ENCODE results near the gene CACNA1B. TPM values are rescaled to one million over a fixed set of nuclear protein-coding genes. Genes with fewer than 3 reads are reported as not detected.
"Not testable (repeated sequence)": the region's sequence is repeated elsewhere in the genome, so short reads cannot be mapped to it uniquely, and the experiment has no call there.

CACNA1B gene
- total RNA-seq, 1 donor from 2014 or later: 0.19 TPM

DNA sequence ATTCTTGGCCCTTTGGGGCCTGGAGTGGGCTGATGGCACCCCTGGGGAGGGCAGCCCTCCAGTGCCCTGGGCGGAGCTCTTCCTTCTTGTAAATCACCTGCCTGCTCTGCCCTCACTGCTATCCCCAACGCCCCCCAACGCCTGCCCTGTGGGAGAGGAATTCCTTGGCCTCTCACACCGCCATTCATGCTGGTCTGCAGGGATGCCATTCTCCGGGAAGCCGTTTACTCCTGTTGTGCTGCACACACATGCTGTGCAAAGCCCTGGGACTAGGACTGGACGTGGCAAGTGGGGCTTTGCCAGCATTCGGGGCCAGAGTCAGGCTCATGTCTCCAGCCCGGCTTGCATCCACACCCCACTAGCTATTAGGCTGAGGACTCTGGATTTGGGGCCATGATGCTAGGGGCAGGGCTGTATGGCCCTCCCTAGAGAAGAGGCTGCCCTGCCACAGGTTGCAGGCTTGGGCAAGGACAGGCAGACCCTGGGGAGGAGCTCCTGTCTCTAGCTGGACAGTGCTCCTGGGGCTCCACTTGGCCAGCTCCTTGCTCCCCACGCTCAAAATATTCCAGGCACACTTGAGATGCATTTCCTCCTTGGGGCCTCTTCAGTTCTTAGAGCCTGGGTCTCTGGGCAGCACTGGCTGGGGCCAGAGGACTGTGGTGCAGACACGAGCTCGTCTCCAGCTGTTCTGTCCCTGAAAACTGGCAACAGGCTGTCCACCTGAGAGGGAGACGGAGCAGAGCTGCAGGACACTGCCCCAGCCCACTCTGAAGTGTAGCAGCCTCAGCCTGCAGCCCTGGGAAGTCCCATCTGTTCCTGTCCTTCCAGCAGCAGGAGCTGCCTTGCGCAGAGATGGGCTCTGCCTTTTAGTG is 226.9 kb downstream of the CACNA1B start:
- DNase-seq: no peak
- Histone ChIP-seq H3K27ac (replicated peaks) (no peak overlapping the region), H3K4me1 (peaks cover 16% of the 10 kb centered on the region), H3K27me3 (ENCODE audit: low read depth) (peaks cover 28% of the 10 kb centered on the region), H3K36me3 (no peaks in the 10 kb centered on the region), H3K9me3 (replicated peaks) (no peaks in the 10 kb centered on the region), H3K4me3 (no peak overlapping the region)
- TF ChIP-seq CTCF (IDR thresholded peaks at IDR 0.05; ENCODE audit: borderline replicate concordance): no peak
- intact Hi-C loops (cut with micrococcal nuclease): no loop called here

- no peak for DNase-seq
- H3K4me1 ChIP-seq: peaks cover 10% of the 10 kb centered on the region
- no peak overlapping the region for H3K4me3 ChIP-seq
- H3K36me3 ChIP-seq: no peaks in the 10 kb centered on the region
- H3K27ac ChIP-seq (replicated peaks): no peak overlapping the region
- peaks cover 28% of the 10 kb centered on the region for H3K27me3 ChIP-seq (ENCODE audit: low read depth)
- TF ChIP-seq CTCF (IDR thresholded peaks at IDR 0.05; ENCODE audit: borderline replicate concordance): no peak
- intact Hi-C loops (cut with micrococcal nuclease): no loop called here
- H3K9me3 ChIP-seq (replicated peaks): no peaks in the 10 kb centered on the region
These were observed 227.5 kb downstream of the CACNA1B start for GRCh38 chr9:138105123-138105415.

DNA sequence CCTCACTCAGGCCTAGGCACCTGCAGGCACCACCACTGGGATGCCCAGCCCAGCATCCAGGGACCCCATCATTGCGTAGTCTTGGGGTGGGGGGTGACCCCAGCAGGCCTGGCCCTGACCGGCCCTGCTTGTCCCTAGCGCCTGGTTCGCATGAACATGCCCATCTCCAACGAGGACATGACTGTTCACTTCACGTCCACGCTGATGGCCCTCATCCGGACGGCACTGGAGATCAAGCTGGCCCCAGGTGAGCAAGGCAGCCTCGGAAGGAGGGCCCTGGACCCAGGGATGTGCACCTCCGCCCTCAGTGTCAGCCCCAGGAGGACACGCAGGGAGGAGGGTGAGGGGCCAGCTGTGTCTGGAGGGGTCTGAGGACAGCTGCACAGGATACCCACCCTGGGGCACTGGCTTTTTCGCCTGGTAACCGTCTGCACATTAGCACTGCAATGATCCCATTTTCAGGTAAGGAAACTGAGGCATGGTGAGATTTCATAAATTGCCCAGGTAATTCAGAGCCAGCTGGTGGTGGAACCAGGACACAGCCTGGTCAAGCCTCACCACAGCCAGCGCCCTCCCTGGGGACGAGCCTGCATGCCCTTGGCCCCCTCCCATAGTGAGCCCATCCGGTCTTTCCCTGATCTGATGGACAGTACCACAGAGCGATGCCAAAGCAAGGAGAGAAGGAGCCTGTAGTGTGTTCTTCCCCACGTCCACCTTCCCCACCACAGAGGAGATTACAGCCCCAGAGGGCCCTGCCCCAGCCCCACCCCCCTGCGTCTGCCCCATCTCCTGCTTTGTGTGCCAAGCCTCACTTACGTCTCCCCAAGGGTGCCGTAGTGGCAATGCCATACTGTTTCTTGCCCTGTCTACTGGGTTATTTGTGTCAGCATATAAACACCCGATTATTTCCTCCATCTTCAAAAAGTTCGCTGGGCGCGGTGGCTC is 228.3 kb downstream of the CACNA1B start:
- intact Hi-C loops (cut with micrococcal nuclease): no loop called here
- no peak for TF ChIP-seq CTCF (IDR thresholded peaks at IDR 0.05; ENCODE audit: borderline replicate concordance)
- Histone ChIP-seq H3K27me3 (ENCODE audit: low read depth) (peaks cover 28% of the 10 kb centered on the region), H3K4me3 (no peak overlapping the region), H3K9me3 (replicated peaks) (no peaks in the 10 kb centered on the region), H3K4me1 (peaks cover 3% of the 10 kb centered on the region), H3K36me3 (no peaks in the 10 kb centered on the region), H3K27ac (replicated peaks) (no peak overlapping the region)
- DNase-seq: no peak

GRCh38 chr9:138107039-138107438 is 229.5 kb downstream of the CACNA1B start:
- H3K4me3 ChIP-seq; H3K27ac ChIP-seq (replicated peaks); H3K9me3 ChIP-seq (replicated peaks); H3K4me1 ChIP-seq; H3K36me3 ChIP-seq; DNase-seq; intact Hi-C loops (cut with micrococcal nuclease): not testable (repeated sequence)
- peaks cover 28% of the 10 kb centered on the region for H3K27me3 ChIP-seq (ENCODE audit: low read depth)

DNA sequence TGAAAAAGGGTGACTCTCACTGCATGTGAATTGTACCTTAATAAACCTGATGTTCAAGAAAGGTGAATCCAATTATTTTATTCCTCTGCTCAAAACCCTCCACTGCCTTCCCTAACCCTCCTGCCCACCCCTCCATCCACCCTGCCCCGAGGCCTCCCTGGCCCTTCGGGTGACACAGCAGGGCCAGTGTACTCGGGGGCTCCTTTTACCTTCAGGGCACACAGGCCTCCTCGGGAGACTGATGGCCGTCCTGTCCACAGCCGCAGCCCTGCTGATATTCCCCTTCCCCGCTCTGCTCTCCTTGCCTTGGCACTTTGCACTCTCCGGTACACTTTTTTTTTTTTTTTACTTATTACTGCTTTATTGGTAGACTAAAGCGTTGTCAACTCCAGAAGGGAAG is 234.0 kb downstream of the CACNA1B start:
- no peak overlapping the region for H3K27ac ChIP-seq (replicated peaks)
- intact Hi-C loops (cut with micrococcal nuclease): no loop called here
- H3K36me3 ChIP-seq: no peaks in the 10 kb centered on the region
- no peaks in the 10 kb centered on the region for H3K4me1 ChIP-seq
- no peak for DNase-seq
- H3K27me3 ChIP-seq (ENCODE audit: low read depth): peaks cover 31% of the 10 kb centered on the region
- no peak for TF ChIP-seq CTCF (IDR thresholded peaks at IDR 0.05; ENCODE audit: borderline replicate concordance)
- no peak overlapping the region for H3K4me3 ChIP-seq
- no peaks in the 10 kb centered on the region for H3K9me3 ChIP-seq (replicated peaks)

All from left ventricle myocardium inferior (tissue), 1 donor.